HG03571 (cell line): ENCODE data around the gene SUSD6.
"Not testable (repeated sequence)": the region's sequence is repeated elsewhere in the genome, so short reads cannot be mapped to it uniquely, and the experiment has no call there.

Experiments
- ATAC-seq: cut with Tn5 transposase; IDR thresholded peaks from one replicate; pipeline ENCODE4 v1.9.1; 2021; ENCODE audit not compliant: unreplicated experiment

SUSD6 gene

GRCh38 chr14:69693145-69693544 is 81.7 kb downstream of the SUSD6 start:
- no peak for ATAC-seq

GRCh38 chr14:69693801-69694729 is 82.7 kb downstream of the SUSD6 start:
- ATAC-seq: no peak

- no peak for ATAC-seq
Observed at GRCh38 chr14:69694730-69695281, 83.4 kb downstream of the SUSD6 start.

GRCh38 chr14:69695322-69696203 is 84.2 kb downstream of the SUSD6 start:
- no peak for ATAC-seq

GRCh38 chr14:69696204-69696527 is 84.8 kb downstream of the SUSD6 start:
- ATAC-seq: no peak

- no peak for ATAC-seq
Observed at GRCh38 chr14:69696633-69697557, 85.5 kb downstream of the SUSD6 start.

GRCh38 chr14:69698572-69698971 is 87.2 kb downstream of the SUSD6 start:
- ATAC-seq: no peak

GRCh38 chr14:69699243-69699642 is 87.8 kb downstream of the SUSD6 start:
- not testable (repeated sequence) for ATAC-seq

GRCh38 chr14:69699748-69700303 is 88.4 kb downstream of the SUSD6 start:
- ATAC-seq: no peak

- no peak for ATAC-seq
Observed at GRCh38 chr14:69700575-69700974, 89.2 kb downstream of the SUSD6 start.

GRCh38 chr14:69701291-69701690 is 89.9 kb downstream of the SUSD6 start:
- no peak for ATAC-seq

- ATAC-seq: no peak
Observed at GRCh38 chr14:69701857-69702256, 90.5 kb downstream of the SUSD6 start.

- ATAC-seq: no peak
Observed at GRCh38 chr14:69703047-69704039, 91.9 kb downstream of the SUSD6 start.

- ATAC-seq: no peak
Observed at GRCh38 chr14:69704319-69704718, 92.9 kb downstream of the SUSD6 start.

GRCh38 chr14:69705706-69706105 is 94.3 kb downstream of the SUSD6 start:
- ATAC-seq: no peak

- no peak for ATAC-seq
Observed at GRCh38 chr14:69708049-69708448, 96.7 kb downstream of the SUSD6 start.

GRCh38 chr14:69708586-69709560 is 97.5 kb downstream of the SUSD6 start:
- ATAC-seq: no peak

- ATAC-seq: no peak
Observed at GRCh38 chr14:69710378-69710777, 99.0 kb downstream of the SUSD6 start.
